ENCODE results near the gene MS4A18.

Gene MS4A18

DNA sequence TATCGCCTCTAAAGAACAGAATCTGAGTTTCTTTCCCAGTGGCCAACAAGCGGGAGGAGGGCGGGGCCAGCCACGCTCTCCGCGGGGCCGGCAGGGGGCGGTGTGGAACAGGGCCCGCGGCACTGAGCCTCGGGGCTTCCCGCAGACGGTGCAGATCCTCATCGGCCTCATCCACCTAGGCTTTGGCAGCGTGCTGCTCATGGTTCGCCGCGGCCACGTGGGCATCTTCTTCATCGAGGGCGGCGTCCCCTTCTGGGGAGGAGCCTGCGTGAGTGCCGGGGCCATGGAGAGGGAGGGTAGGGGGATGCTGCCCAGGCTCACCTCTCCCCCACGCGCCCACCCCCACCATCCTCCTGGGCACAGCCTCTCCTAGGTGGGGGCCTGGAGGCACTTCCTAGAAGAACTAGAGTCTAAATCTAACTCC is 42.9 kb downstream of the MS4A18 start:
- no peak for DNase-seq (ENCODE audit: low spot score)

DNA sequence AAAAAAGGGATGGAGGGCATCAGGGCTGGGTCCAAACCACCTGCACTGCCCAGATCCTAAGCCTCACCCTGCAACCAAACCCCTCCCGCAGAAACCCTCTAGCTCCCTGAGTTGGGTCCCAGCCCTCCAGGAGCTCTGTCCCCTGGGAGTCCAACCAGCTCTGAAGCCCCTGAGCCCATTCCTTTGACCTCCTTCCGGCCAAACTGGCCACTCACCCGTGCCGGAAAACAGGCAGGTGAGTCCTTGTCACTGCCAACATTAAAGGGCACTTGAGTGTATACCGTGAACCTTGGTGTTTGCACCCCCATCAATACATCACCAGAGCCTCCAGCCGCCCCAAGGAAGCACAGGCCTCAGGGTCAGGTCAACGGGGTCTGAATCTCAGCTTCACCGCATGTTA is 43.7 kb downstream of the MS4A18 start:
- DNase-seq (ENCODE audit: low spot score) = no peak

DNA sequence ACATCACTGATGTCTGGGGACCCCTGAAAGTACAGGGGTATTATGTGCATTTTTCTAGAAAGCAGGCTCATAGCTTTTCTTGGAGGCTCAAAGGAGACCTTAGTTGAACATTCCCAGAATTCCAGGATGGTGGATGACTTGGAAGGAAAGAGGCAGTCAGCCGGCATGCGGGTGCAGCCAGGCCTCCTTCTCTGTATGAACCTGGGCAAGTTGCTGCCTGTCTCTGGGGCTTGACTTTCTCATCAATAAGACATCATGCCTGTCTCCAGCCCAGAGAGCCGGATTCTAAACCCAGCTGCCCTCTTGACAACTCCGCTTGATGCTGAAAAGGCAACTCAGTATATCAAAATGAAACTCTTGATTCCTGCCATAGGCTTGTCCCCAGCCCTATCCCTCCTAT is 44.8 kb downstream of the MS4A18 start:
- no peak for DNase-seq (ENCODE audit: low spot score)

DNA sequence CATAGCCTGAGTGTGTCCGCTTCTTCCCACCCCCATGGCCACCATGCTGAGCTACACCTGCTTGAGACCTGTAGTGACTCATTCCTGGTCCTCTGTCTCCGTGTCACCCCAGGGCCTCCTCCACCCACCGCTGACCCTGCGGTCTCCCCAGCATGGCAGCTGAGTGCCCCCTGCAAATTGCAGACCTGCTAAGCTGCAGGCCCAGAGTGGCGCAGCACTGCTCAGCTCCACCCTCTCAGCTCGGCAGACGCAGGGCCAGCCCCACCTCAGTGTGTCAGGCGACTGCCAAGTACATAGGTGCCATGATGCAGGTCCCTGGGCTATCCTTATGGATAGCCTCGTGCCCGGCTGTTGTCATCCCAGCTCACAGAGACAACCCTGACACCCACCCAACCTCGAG is 45.3 kb downstream of the MS4A18 start:
- DNase-seq (ENCODE audit: low spot score) = no peak

DNA sequence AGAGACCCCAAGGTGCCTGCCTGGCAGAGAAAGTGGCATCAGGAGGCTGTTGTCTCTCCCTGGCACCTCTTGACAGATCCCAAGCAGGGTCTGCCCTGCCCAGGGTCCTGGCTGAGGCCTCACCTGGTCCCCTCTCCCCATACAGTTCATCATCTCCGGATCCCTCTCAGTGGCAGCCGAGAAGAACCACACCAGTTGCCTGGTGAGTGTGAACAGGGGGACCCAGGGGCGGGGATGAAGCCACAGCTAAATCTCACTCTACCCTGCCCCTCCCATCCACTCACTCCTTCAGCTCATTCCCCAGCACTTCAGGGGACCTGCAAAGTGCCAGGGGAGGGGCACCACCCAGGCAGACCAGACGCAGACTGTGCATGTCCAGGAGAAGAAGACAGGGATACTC is 46.6 kb downstream of the MS4A18 start:
- no peak for DNase-seq (ENCODE audit: low spot score)

DNA sequence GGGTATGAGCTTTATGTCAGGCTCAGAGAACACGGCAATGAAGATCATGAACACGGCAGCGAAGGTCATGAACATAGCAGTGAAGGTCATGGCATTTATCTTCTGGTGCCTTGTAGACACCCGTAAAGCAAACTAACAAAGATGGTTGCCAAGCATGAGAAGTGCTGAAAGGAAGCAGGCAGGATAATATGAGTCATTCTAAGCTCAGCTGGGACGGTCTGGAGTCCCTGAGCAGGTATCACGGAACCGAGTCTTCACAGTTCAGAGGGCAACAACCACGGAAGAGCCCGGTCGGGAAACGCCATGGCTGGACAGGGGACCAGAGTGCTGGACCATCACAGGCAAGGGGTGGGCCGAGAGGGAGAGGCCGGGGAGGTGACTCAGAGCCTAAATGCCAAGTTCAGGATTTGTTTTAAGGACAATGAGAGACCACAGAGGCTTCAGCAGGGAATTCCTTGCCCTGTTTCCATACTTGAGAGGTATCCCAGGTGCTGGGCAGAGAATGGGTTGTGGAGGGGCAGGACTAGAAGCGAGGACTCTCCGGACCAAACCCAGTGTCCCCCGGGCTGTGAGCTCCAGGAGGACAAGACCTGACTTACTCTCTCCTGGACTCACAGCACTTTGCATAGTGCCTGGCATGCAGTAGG is 47.5 kb downstream of the MS4A18 start:
- DNase-seq (ENCODE audit: low spot score) = no peak

DNA sequence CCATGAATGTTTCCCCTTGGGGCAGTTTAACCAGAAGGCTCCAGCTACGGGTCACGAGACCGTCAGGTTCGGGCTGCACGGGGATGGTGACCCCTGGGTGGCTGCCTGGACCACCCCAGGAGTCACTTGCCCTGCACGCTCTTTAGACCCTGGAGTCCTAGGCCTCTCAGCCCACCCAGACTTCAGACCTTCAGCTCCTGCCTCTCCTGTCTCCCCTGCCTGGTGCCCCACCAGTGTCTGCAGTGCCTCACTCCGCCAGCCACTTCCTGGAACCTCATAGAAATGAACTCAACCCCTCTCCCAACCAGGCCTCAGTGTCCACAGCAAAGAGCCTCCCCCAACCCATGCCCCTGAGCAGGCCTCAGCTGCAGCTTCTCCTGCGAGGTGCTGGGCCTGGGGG is 48.1 kb downstream of the MS4A18 start:
- DNase-seq (ENCODE audit: low spot score) = no peak

DNA sequence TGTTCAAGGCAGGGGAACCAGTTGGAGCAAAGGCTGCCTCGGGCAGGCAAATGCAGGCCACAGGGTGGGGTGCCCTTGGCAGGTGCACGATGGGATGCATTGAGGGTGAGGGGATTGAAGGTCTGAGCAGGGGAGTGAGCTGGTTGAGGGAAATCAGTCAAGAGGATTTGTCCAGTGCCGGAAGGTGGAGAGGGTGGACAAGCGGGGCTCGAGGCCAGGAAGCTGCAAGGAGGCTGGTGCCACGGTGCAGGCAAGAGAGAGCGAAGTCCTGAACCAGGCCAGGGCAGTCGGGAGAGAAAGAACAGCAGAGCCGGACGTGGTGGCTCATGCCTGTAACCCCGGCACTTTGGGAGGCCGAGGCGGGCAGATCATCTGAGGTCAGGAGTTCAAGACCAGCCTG is 50.2 kb downstream of the MS4A18 start:
- no peak for DNase-seq (ENCODE audit: low spot score)

DNA sequence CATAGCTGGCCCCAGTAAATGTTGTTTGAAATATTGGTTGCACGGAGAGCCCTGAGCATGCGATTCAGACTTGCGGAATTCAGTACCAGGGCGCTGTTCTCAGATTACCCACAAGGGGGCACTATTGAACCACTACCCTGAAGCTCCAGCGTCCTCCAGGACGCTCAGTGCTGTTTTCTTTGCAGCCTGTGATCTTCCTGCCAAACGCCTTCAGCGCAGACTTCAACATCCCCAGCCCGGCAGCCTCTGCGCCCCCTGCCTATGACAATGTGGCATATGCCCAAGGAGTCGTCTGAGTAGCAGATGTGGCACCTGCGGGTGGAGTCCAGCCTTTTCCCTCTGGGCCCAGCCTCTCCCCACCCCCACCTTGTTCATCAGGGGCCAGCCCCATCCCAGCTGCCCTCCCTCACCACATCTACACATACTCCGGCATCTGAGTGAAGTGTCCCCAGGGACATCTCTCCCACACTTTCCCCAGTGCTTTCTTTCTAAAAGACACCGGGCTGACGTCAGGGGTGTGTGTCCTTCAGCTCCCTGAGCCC is 51.0 kb downstream of the MS4A18 start:
- DNase-seq (ENCODE audit: low spot score) = peak; percentile 88

DNA sequence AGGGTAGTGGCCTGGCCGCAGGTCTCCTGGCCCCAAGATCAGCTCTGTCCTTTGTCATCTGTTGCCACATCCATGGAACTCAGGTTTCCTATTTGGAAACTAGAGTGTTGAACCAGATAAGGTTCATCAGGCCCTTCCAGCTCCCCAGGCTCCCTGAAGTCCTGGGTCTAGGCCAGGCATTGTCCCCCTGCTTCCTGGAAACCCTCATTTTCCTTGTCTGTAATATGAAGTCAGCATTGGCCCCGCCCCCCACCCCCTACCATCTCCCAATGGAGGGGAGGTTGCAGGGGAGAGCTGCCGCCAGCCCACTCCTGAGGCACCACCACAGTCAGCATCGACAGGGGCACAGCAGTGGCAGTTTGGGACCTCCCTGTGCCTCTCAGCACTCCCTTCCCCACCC is 51.6 kb downstream of the MS4A18 start:
- DNase-seq (ENCODE audit: low spot score) = no peak

DNA sequence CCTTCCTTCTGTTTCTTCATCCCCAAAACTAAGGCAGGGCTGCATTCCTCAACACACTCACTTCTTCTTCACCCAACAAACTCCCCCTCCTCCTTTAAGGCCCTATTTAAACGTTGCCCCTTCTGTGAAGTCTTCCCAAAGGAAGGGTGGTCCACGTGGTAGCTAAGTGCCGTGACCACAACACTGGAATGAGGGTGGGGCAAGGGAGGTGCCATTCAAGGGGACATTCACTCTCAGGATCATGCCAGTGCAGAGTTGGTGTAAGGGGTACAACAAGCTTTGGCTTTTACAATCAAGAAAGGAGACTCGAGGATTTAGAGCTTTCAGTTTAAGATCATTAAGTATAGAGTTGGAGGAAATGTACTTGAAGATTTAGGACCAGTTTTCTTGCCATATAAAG is 52.6 kb downstream of the MS4A18 start:
- DNase-seq (ENCODE audit: low spot score) = no peak

DNA sequence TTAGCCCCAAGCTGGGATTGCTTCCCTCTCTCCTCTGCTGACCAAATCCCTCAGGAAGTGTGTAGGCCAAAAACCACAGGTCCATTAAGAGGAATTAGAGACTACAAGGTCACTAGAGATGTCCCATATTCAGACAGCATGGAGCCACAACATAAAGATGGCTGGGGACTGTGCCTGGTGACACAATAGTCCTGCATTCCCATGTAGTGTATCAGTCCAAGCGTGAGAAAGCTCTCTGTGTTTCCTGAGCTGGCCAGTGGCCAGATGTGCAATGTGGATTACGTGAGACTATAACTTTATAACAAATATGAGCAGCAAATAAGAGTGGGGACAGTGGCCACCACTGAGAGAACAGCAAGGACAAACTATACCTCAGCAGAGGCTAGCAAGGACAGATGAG is 53.1 kb downstream of the MS4A18 start:
- DNase-seq (ENCODE audit: low spot score) = peak; percentile 80

DNA sequence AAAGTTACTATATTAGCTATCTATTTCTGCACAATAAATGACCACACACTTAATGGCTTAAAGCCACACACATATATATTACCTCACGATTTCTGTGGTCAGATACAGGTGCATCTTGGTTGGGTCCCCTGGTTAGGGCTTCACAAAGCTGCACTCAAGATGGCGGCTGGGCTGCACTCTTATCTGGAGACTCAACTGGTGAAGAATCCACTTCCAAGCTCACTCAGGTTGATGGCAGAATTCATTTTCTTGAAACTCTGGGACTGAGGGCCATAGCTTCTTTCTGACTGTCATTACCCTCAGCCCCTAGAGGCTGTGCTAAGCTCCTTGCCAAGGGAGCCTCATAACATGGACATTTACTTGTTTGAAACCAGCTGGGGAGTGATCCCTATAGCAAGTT is 55.5 kb downstream of the MS4A18 start:
- no peak for DNase-seq (ENCODE audit: low spot score)

DNA sequence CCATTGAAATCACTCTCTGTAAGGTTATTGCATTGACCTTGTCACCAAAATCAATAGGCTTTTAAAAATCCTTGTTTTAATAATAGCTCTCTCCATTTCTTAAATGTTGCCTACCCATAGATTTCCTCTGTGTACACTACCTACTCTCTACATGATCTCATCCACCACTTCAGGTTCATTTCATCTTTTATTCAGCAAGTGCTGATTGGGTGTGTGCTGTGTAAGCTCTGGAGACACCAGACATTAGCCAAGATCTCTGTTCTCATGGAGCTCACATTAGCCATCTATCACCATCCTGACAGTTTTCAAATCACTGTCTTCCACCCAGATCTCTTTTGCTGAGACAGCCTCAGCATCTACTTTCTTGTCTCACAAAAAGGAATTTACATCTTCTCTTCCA is 56.3 kb downstream of the MS4A18 start:
- no peak for DNase-seq (ENCODE audit: low spot score)

DNA sequence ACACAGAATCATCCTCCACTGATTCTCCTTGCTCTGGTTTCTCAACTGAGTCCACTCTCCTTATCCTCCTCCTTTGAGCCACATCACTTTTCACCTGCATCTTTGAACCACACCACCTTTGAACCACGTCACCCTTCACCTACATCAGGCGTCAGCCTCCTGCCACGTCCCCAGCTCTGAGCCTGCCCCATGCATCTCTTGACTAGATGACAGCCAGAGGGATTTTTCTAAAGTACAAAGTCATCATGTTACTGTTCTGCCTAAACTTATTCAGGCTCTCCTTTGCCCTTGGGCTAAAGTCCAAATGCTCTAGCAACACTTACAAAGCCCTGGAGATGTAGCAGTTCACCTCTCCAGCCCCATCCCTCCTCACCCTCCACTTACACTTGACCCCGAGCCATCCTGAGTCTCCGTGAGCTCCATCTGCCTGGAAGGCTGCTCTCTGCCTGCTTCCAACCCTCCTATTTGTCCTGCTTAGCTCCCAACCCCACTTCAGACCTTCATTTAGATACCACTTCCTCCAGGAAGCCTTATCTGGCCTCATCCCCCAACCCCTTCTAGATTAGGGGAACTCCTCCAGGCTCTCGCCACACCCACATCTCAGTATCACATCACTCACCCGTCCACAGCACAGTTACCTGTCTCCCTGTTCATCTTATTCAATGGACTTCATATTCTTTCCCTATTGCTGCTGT is 56.9 kb downstream of the MS4A18 start:
- no peak for DNase-seq (ENCODE audit: low spot score)

DNA sequence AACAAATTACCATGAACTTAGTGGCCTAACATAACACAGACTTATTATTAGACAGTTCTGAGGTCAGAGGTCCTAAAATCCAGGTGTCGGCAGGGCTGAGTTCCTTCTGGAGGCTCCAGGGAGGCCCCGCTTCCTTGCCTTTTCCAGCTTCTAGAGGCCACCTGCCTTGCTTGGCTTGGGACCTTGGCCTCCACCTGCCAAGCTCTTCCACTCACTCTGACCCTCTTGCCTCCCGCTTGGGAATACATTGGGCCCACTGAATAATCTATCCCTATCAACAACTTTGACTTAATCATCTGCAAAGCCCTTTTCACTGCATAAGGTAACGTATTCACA is 57.4 kb downstream of the MS4A18 start:
- DNase-seq (ENCODE audit: low spot score) = no peak

DNA sequence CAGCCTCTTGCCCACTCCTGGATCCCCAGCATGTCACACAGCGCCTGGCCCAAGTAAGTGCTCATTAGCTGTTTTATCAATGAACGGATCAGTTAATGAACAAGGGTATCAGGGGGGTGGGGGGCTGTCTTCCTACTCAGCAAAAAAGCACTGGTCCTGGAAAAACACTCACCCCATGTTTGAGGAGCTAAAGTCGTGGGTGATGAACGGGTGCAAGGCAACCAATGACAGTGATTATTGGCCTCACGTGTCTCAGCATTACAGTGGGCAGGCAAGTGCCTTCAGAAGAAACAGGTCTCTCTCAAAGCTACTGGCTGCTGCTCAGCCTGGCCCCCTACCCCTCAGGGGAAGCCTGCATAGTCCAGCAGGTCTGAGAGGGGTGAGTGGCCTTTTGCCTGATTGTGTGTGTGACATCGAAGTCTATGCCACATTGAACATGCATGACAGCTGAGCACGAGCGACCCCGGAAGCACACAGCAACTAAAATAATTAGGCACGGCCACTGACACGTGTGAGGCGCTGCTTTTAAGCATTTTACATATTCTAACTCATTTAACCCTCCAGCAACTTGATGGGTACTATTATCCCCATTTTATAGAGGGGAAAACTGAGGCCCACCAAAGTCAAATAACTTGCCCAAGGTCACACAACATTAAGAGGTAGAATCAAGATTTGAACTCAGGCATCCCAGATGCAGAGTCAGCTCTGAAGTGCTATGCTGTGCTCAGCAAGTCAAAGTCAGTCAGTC is 58.0 kb downstream of the MS4A18 start:
- DNase-seq (ENCODE audit: low spot score) = no peak

DNA sequence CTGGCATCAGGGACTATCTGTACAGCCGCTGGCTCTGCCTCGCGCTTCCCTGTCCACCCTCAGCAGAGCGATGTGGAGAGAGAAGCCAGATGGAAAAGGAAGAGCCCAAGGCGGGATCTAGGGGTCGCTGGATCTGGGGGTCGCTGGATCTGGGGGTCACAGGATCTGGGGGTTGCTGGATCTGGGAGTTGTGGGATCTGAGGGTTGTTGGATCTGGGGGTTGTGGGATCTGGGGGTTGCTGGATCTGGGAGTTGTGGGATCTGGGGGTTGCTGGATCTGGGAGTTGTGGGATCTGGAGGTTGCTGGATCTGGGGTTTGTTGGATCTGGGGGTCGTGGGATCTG is 58.6 kb downstream of the MS4A18 start:
- no peak for DNase-seq (ENCODE audit: low spot score)

DNA sequence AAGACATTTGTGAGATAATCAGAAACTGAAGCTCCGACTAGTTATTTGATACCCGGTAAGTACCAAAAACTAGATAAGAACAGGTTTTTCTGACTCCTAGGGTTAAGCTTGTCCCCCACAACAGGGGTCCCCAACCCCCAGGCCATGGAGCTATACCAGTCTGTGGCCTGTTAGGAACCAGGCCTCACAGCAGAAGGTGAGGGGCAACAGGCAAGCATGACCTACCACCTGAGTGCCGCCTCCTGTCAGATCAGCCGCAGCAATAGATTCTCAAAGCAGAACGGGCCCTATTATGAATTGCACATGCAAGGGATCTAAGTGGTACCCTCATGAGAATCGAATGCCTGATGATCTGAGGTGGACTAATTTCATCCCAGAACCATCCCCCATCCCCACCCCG is 59.4 kb downstream of the MS4A18 start:
- DNase-seq (ENCODE audit: low spot score) = no peak

DNA sequence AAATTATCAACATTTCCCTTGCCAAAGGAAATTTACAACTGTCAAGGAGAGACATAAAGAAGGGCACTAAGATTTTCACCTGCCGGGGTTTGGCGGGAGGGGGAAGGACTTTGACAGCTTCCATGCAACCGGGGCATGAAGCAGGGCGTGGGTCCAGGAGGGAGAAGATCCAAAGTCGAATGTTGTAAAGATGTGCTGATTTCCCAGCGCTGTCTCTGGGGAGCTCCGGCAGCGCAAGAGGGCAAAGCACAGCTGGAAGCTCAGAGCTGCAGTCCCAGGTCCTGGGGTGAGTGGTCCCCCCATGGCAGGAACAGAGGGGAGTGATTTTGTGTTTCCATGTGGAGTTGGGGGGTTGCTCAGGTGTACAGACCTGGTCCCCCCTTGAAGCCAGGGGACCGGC is 60.6 kb downstream of the MS4A18 start, which contains the start of gene MS4A10:
Gene MS4A10 (plus strand): TSS at position 198 of the 400 bp plus-strand sequence. CDS start 5,003 bp downstream, outside the sequence.
- DNase-seq (ENCODE audit: low spot score) = no peak

DNA sequence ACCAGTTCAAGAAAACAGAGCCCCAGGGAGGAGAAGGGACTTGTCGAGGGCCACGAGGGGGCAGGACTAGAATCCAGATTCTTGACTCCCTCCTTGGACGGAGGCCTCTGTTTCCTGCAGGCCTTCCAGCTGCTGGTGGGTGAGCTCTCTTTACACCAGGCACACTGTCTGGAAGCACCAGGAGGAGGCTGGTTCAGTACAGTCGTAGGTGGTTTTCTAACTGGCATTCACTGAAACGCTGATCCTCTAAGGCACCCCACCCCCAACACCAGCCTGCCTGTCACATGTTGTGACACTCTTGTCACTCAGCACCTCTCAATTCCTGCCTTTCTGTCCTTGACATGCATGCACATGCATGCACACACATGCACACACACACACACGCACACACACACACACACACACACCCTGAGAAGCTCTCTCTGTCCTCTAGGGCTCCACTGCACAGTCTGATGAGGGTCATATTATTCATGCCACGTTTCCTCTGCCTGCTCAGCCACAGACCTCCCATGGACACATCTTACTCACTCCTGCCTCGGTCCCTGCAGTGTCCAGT is 61.4 kb downstream of the MS4A18 start:
- DNase-seq (ENCODE audit: low spot score) = peak; percentile 32

DNA sequence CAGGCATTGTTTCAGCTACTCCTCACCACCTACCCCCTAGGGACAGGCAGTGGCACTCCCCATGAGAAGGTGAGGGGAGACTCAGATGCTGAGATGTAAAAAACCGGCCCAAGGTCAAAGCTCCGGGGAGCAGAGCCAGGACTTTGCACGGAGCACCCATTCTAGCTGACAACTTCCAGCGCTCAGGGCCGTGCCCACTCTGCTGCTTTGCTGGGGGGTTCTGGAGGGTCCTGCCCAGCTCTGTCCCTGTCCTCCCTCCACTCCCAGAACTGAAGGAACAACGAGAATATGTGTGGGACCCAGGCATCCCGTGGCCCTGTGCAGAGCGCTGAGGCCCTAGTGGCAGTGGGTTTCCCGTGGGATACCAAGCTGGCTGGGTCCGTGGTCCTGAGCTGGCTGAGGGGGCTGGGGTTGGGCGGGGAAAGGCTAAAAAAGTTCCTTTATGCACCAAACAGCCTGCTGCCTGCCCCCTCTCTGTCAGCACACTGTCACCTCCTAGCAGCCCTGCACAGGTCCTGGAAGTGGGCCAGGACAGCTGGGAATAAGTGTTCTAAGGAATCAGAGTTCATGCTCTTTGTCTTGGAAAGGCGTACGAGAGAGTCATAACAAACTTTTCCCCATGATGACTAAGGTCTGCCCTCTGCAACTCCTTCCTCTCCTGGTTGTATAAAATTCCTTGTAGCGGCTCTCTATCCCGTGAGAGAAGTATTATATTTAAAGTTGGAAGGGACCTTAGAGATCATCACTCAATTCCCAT is 62.5 kb downstream of the MS4A18 start:
- DNase-seq (ENCODE audit: low spot score) = peak; percentile 70
